GM18868 (cell line): ENCODE data around the gene GPR17.

Experiments
- ATAC-seq: cut with Tn5 transposase; IDR thresholded peaks from one replicate; pipeline ENCODE4 v1.9.1; 2021; ENCODE audit warnings: mild to moderate bottlenecking, moderate library complexity; ENCODE audit not compliant: unreplicated experiment

Gene GPR17

DNA sequence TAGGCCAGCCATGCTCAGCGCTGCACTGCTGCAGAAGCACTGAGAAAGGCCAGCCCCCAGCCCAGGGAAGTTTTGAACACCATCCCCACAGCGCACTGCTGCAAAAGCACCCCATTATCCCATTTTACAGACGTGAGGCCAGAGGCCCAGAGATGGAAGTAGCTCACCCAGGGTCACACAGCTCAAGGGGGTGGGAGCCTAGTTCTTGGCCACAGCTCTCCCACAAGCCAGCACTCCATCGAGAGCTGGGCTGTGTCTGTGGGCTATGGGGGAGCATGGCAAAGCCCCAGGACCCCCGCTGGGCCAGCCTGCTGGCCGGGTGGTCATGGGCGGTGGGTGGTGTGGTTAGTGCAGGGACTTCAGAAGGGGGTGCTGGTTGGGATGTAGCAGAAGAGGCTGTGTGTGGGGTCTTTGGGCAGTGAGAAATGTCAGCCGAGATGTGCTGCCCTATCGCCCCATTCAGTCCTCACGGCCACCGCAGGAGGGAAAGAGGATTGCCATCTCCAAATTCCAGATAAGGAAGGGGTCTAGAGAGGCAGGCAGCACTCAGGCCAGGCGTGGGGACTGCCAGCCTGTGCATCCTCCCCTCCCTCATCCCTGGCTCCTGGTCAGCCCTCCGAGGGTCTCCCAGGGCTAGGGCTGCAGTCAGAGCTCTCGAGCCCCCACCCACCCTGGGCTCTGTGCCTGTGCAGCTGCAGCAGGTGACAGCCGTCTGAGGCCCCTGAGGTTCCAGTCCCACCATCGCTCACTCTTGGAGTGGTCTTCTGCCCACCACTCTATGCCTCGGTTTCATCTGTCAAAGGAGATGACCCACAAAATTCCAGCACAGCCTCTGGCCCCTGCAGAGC is 17.0 kb upstream of the GPR17 start:
- no peak for ATAC-seq

DNA sequence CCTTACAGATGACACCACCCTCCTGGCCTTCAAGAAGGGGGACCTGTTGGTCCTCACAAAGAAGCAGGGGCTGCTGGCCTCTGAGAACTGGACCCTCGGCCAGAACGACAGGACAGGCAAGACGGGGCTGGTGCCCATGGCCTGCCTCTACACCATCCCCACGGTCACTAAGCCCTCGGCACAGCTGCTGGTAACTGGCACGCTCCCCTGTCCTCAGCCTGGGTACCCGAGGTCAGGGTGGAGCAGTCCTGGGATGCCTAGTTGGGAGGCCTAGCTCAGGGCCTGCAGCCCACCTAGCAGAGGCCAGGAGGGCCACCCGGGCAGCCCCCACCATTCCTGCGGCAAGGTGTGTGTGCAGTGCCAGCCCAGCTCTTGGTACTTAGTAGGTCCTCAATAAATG is 16.3 kb upstream of the GPR17 start:
- ATAC-seq = no peak

DNA sequence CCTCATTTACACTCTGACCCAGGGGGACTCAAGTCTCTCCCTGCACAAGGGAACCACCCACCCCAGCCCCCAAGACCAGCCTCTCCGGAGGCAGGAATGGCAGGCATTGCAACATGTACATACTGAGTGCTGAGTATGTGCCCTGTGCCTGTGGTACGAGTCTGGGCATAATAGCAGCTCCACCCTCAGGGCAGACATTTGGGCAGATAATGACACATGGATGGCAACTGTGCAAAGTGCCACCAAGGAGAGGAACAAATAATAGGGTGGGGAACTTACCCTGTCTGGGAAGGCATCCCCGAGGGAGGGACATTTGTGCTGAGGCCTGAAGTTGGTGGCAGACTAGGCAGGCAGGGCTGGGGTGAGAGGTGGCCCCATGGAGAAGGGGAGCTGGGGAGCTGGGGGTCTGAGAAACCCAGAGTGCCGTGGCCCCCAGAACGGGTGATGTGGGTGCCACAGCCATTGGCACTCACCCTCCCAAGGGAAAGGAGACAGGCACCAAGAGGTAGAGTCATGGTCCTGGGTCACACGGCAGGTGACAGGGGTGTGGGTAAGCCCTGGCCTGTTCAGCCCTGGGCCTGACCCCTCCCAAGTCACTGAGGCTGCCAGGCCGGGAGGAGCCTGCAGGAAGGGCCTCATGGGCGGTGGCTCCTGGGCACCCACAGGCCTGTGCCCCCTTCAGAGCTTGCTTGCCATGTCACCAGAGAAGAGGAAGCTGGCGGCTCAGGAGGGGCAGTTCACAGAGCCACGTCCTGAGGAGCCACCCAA is 15.7 kb upstream of the GPR17 start:
- no peak for ATAC-seq

DNA sequence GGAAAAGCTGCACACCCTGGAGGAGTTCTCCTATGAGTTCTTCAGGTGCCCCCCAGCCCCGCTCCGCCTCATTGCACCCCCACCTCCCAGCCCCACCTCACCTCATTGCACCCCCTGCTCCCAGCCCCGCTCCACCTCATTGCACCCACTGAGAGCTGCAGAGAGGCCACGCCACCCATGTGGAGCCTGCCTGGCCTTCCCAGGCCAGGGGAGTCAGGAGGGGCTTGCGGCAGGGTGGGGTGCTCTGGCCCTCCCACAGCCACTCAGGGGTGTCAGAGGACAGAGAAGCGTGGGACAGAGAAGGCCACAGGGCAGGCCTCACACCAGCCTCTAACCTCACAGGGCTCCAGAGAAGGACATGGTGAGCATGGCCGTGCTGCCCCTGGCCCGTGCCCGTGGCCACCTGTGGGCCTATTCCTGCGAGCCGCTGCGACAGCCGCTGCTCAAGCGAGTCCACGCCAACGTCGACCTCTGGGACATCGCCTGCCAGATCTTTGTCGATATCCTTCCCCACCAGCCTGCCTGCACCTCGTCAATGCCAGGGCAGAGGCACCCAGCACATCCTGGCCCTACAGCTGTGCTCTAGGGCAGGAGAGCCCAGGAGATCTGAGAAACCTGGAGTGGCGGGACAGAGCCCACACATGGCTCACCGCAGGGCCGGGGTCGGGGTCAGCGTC is 15.0 kb upstream of the GPR17 start:
- no peak for ATAC-seq

DNA sequence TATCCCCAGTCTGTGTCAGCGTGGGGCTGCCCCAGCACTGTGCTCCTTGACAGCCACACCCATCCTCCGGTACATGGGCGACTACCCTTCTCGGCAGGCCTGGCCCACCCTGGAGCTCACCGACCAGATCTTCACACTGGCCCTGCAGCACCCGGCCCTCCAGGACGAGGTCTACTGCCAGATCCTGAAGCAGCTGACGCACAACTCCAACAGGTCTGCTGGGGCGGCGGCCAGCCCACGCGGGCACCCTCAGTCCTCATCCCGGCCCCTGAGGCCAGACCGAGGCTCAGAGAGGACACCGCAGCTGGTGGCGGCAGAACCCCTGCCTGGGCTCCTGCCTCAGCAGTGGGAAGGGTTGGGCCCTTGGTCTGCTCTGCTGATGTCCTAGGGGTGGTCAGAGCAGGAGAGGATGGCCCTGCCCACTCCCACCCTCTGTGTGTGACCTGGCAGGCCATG is 14.4 kb upstream of the GPR17 start:
- ATAC-seq = no peak

DNA sequence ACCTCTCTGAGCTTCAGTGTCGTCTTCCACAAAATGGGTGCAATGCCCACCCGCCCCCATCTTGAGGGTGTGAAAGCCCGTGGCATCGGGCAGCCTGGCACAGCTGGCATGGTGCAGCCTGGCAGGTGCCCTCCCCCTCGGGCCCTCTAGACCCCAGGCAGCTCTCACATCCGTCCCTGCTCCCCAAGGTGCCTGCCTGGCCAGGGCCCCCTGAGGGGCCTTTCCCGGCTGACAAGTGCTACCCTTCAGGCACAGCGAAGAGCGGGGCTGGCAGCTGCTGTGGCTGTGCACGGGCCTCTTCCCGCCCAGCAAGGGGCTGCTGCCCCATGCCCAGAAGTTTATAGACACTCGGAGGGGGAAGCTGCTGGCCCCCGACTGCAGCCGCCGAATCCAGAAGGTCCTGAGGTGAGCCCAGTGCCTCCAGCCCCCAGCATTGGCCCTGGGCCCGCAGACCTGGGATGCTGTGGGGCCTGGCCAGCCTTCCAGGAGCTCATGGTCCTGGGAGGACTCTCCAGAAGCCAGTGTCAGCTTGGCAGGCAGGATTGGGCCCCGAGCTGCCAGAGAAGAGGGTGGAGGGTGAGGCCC is 13.9 kb upstream of the GPR17 start:
- ATAC-seq = no peak

DNA sequence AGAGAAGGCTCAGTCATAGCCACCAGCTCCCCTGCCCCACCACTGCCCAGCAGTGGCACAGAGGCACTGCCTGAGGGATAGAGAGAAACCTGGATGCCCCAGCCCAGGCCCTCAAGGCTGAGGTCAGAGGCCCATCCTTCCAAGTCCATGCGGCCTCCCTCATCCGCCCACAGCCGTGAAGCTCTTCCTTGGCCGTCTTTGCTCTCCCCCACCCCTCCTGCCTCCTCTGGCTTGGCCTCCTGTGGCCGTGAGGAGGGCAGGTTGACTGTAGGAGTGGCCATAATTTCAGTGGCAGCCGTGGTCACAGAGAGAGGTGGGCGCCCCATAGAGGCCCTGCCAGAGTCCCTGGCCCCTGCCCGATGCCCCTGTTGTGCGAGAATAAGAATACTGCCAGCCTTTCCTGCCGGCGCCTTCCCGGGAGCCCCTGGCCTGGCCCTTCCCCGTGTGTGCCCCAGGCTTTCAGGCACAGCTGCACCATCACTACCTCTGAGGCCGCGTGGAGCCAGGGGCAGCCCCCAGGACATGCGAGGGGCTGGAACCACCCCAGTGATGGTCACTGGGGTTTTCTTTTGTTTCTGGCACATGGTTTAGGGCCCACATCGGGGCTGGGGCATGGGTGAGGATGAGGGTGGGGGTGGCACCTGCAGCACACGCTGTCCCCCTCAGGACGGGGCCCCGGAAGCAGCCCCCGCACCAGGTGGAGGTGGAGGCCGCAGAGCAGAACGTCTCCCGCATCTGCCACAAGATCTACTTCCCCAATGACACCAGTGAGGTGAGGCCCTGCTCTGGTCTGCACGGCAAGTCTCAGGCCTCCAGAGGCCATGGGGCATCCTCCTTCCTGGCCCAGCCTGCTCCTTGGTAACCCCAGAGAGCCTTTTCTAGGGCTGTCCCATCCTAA is 13.1 kb upstream of the GPR17 start:
- ATAC-seq = peak; percentile 49

DNA sequence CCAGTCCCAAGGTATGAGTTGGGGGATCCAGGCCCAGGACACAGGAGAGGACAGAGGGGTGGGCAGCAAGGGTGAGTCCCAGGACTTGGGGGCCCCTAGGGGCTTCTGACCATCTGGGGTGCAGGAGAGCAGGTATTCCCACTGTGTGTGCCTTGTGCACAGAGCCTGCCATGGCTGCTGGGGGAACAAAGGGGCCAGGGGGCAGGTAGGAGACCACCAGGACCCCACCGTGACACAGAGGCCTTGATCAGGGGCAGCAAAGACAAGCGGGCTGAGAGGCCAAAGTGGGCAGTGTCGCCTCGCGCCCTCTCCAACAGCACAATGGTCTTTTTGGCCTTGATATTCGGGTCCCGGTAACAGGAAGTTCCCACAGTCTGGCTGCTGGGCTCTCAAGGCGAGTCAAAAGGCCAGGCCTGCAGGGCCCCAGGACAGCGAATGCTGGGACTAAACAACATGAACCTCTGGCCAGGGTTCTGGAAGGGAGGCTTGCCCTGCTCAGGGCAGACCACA is 12.3 kb upstream of the GPR17 start:
- ATAC-seq = no peak

DNA sequence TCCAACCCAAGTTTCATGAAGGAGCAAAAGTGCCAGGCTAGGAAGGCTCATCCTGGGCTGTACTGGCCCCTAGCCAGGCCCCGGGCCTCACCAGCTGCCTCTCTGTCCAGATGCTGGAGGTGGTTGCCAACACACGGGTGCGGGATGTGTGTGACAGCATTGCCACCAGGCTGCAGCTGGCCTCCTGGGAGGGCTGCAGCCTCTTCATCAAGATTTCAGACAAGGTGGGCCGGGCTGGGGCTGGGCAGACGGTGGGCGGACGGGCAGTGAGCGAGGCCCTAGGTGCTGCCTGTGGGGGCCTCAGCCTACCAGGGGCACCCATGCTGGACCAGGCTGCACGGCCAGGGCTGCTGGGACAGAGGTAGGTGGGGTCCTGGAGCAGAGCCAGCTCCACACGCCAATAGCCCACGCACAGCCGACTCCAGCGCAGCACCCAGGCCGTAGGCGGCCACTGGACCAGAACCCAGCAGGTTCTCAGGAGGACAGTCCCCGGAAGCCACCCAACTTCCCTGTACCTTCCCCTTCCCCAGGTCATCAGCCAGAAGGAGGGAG is 11.8 kb upstream of the GPR17 start:
- no peak for ATAC-seq

DNA sequence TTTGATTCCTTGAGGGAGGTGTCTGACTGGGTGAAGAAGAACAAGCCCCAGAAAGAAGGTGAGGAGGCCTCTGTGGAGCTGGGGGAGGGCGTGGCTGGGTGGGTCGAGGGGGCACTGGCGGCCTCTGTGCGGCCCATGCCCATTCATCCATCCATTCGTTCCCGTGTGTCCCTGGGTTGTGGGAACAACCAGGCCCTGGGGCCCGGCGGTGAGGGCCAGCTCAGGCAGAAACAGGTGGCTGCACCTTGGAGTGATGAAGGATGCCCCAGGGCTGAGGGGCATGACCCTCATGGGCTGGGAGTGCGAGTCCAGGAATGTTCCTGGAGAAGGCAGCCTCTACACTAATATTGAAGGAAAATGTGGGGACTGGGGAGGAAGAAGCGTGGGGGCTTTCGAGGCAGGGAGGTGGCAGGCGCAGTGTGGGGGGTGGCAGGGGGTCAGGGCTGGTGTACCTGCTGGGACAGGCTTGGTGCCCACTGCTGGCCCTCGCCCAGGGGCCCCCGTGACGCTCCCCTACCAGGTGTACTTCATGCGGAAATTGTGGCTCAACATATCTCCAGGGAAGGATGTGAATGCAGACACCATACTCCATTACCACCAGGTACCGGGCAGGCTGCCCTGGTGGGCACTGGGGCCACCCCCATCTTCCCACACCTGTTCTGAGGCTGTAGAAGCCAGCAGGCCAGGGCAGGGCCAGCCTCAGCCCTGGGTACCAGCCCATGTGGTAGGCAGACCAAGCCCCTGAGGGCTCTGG is 11.2 kb upstream of the GPR17 start:
- ATAC-seq = no peak

DNA sequence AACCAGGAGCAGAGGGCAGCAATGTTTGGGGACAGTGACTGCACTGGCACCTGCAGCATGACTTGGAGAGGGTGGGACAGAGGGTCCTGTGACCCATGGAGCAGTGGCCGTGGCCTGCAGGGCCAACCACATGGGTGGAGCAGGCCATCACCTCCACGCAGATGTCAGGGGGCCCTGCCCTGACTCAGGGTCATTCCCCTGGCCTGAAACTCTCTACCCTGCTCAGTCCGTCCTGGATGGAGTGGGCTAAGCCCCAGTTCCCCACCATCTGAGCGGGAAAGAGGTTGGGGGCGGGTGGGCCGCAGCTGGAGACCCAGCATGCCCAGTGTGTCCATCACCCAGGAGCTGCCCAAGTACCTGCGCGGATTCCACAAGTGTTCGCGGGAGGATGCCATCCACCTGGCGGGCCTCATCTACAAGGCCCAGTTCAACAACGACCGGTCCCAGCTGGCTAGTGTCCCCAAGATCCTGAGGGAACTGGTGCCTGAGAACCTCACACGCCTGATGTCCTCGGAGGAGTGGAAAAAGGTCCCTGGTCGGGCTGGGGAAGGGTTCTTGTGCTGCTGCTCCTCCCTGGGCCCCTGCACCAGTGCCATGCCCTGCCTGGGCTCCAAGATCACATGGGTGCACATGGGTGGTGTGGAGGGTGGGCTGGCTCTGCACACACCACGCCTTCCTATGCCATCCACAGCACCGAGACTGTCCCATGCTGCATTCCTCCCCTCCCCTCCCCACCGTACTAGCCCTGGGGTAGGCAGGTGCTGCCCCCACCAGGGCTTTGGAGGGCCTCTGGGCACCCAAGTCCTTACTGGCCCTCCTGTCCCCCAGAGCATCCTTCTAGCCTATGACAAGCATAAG is 10.3 kb upstream of the GPR17 start:
- no peak for ATAC-seq

DNA sequence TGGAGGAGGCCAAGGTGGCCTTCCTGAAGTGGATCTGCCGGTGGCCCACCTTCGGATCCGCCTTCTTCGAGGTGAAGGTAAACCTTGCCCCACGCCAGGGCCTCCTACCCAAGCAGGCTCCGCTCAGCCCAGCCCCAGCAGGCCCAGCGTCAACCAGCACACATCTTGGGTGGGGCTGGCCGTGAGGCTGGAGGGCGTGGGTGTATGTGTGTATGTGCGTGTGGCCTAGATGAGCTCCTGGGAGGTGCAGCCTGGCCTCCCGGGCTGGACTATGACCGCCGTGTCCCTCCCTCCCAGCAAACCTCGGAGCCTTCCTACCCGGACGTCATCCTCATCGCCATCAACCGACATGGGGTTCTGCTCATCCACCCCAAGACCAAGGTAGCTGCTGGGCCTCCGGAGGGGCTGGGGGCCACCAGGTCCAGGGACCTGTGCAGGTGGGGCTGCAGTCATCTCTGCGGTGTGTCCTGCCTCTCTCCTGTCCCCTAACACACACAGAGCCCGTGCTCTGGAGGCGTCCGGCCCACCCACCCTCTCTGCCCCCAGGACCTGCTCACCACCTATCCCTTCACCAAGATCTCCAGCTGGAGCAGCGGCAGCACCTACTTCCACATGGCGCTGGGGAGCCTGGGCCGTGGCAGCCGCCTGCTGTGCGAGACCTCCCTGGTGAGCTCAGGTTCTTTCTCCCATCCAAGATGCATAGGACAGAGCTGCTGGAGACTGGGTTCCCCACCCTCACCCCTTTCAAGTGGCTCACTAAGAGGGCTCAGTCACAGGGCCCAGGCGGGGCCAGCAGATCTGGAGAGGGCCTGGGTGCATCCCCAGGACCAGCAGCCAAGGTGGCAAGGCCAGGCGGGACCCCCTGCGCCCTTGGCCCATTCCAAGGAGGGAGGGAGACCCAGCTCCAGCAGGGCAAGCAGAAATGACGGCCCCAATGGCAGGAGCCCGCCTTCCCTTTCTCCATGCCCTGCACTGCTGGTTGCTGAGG is 9.4 kb upstream of the GPR17 start:
- no peak for ATAC-seq

DNA sequence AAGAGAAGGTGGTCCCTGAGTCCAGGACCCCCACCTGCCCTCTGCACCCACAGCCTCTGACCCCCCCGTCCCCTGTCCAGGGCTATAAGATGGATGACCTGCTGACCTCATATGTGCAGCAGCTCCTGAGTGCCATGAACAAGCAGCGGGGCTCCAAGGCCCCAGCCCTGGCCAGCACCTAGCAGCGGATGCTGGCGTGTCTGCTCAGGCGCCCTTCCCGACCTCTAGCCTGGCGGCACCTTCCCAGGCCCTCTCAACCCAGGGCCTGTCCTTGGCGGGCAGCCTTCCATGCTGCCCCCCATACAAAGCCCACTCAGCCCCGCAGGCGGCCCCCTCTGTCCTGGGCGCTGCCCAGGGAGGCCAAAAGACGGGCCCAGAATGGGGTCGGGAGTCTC is 8.7 kb upstream of the GPR17 start:
- ATAC-seq = no peak

DNA sequence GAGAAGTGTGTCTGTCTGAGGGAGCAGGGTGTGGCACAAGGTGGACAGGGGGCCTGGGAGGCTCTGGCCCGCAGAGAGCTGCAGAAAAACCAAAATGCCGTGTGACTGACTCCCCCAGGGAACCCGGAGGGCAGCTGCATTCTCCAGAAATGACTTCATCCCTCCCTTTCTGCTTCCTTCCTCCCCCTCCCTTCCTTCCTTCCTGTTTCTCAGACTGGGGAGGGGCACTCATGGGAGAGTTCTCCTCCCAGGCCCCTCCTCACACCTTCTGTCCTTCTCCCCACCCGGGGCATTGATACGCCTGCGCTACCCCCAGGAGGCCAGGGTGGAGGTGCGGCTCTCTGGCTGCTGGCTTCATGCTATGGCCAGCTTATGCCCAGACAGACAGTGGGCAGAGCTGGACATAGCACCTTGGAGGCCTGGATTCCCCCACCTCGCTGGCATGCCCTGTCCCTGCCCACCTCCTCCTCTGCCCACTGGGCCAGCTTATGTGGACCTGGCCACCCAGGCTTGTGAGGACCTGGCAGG is 8.2 kb upstream of the GPR17 start:
- ATAC-seq = no peak

DNA sequence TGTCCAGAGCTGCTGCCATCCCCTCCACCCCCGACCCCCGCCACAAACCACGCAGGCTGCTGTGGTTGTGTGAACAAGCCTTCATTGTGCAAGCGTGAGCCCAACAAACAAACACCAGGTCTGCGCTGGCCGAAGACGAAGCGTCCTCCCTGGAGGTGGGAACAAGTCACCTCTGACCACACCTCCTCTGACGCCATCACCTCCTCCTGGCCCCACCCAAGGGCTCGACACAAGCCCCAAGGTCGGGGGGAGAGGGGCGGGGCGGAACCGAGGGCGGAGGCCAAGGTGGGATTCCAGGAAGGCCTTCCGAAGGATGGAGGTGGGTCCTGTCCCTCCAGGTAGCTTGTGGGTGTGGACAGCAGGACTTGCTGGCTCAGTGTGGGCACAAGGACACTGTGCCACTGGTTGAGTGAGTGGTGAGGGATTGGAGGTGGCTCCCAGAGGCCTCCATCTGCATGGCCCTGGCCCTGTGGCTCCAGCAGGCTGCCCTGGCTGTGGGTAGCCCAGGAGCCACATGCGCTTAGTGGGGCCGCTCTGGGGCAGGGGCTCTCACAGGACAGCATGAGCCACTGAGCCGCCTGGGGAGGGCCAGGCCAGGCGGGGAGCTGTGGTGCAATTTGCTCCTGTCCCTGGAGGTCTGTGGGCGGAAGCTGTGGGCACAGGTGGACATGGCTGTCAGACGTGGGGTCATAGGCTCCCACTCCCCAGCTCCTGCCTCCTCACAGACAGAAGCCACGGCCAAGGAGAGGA is 7.4 kb upstream of the GPR17 start:
- no peak for ATAC-seq

DNA sequence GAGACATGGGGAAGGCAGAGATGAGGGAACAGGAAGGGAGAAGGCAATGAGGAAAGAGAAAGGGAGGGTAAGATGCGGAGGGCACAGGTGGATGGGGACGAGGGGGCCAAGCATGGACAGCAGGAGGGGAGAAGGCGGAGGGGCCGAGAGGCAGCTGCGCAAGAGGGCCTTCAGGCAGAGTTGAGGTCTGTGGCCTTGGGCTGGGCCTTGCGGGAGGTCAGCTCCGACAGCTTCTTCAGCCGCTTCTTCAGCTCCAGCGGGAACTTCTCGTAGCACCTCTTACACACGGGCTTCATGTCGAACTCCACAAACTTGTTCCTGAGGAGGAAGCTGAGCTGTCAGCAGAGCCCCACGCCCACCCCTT is 6.9 kb upstream of the GPR17 start:
- ATAC-seq = no peak
